Measurements from ENCODE around the gene RPS6KA1.
"Not testable (repeated sequence)": the region's sequence is repeated elsewhere in the genome, so short reads cannot be mapped to it uniquely, and the experiment has no call there.

RPS6KA1 gene

DNA sequence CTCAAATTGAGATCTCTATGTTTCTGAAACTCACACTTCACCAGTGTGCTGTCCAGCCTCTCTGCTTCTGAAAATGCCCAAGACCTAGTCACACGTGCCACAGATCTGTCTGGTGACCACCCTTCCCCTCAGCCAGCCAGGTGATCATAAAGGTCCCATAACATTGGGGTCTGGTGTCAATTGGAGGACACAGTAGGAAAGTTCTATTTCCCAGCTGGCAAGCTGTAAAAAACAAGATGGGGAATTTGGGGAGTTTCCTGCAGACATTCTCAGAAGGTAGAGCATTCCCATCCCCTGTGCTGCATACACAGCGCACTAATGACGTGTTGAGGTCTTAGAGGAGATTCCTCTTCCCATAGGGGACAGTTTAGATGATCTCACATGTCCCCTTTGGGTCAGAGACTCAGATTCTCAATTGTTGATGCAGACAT is 50.1 kb downstream of the RPS6KA1 start:
- H3K9ac ChIP-seq (ENCODE audit: low read length) = no peak overlapping the region
- peaks cover 6% of the 10 kb centered on the region for H3K36me3 ChIP-seq (ENCODE audit: control insufficient read depth, insufficient read depth, low read length)
- no peaks in the 10 kb centered on the region for H3K9me3 ChIP-seq (ENCODE audit: control insufficient read depth, insufficient read depth, low read depth, low read length)
- no peak overlapping the region for H3K27ac ChIP-seq (ENCODE audit: low read depth, low read length)
- no peaks in the 10 kb centered on the region for H3K4me1 ChIP-seq (ENCODE audit: control insufficient read depth, insufficient read depth, low read length)
- H3K4me3 ChIP-seq (ENCODE audit: low read depth, low read length) = no peak overlapping the region
- H3K27me3 ChIP-seq (ENCODE audit: control insufficient read depth, insufficient read depth, low read length) = no peaks in the 10 kb centered on the region

DNA sequence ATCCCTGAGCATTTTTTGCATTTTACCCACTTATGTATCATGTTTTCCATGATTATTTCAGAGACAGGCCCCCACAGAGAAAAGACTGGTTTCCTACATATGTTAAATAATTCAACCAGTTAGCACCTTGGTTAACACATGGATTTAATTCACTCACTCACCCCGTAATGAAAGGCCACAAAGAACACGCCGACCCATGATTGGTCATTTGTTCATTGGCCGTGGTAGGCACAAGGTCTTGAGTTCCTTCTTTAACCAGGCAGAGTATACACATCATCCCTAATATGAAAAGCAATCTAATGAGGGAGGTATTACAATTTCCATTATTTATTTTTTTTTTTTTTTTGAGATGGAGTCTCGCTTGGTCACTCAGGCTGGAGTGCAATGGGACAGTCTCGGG is 50.6 kb downstream of the RPS6KA1 start:
- Histone ChIP-seq H3K9ac (ENCODE audit: low read length) (no peak overlapping the region), H3K36me3 (ENCODE audit: control insufficient read depth, insufficient read depth, low read length) (peaks cover 2% of the 10 kb centered on the region; the same call in 1 of the 2 replicates), H3K27ac (ENCODE audit: low read depth, low read length) (no peak overlapping the region), H3K9me3 (ENCODE audit: control insufficient read depth, insufficient read depth, low read depth, low read length) (no peaks in the 10 kb centered on the region), H3K27me3 (ENCODE audit: control insufficient read depth, insufficient read depth, low read length) (no peaks in the 10 kb centered on the region), H3K4me3 (ENCODE audit: low read depth, low read length) (no peak overlapping the region), H3K4me1 (ENCODE audit: control insufficient read depth, insufficient read depth, low read length) (no peaks in the 10 kb centered on the region)

- Histone ChIP-seq H3K9me3 (ENCODE audit: control insufficient read depth, insufficient read depth, low read depth, low read length) (no peaks in the 10 kb centered on the region), H3K4me3 (ENCODE audit: low read depth, low read length) (no peak overlapping the region), H3K9ac (ENCODE audit: low read length) (no peak overlapping the region), H3K27me3 (ENCODE audit: control insufficient read depth, insufficient read depth, low read length) (no peaks in the 10 kb centered on the region), H3K4me1 (ENCODE audit: control insufficient read depth, insufficient read depth, low read length) (no peaks in the 10 kb centered on the region), H3K27ac (ENCODE audit: low read depth, low read length) (no peak overlapping the region), H3K36me3 (ENCODE audit: control insufficient read depth, insufficient read depth, low read length) (no peaks in the 10 kb centered on the region)
Measured at GRCh38 chr1:26581287-26581651, 51.7 kb downstream of the RPS6KA1 start.

- Histone ChIP-seq H3K9ac (ENCODE audit: low read length) (no peak overlapping the region), H3K4me1 (ENCODE audit: control insufficient read depth, insufficient read depth, low read length) (no peaks in the 10 kb centered on the region), H3K27me3 (ENCODE audit: control insufficient read depth, insufficient read depth, low read length) (no peaks in the 10 kb centered on the region), H3K9me3 (ENCODE audit: control insufficient read depth, insufficient read depth, low read depth, low read length) (no peaks in the 10 kb centered on the region), H3K27ac (ENCODE audit: low read depth, low read length) (no peak overlapping the region), H3K36me3 (ENCODE audit: control insufficient read depth, insufficient read depth, low read length) (no peaks in the 10 kb centered on the region), H3K4me3 (ENCODE audit: low read depth, low read length) (no peak overlapping the region)
Measured at GRCh38 chr1:26582053-26582835, 52.7 kb downstream of the RPS6KA1 start.

GRCh38 chr1:26582836-26583460 is 53.4 kb downstream of the RPS6KA1 start:
- Histone ChIP-seq H3K27ac (ENCODE audit: low read depth, low read length) (no peak overlapping the region), H3K9ac (ENCODE audit: low read length) (no peak overlapping the region), H3K27me3 (ENCODE audit: control insufficient read depth, insufficient read depth, low read length) (no peaks in the 10 kb centered on the region), H3K36me3 (ENCODE audit: control insufficient read depth, insufficient read depth, low read length) (no peaks in the 10 kb centered on the region), H3K4me3 (ENCODE audit: low read depth, low read length) (no peak overlapping the region), H3K9me3 (ENCODE audit: control insufficient read depth, insufficient read depth, low read depth, low read length) (no peaks in the 10 kb centered on the region), H3K4me1 (ENCODE audit: control insufficient read depth, insufficient read depth, low read length) (no peaks in the 10 kb centered on the region)

GRCh38 chr1:26583646-26584485 is 54.3 kb downstream of the RPS6KA1 start:
- H3K36me3 ChIP-seq (ENCODE audit: control insufficient read depth, insufficient read depth, low read length) = no peaks in the 10 kb centered on the region
- H3K4me3 ChIP-seq (ENCODE audit: low read depth, low read length) = no peak overlapping the region
- no peak overlapping the region for H3K9ac ChIP-seq (ENCODE audit: low read length)
- H3K4me1 ChIP-seq (ENCODE audit: control insufficient read depth, insufficient read depth, low read length) = no peaks in the 10 kb centered on the region
- peaks cover 6% of the 10 kb centered on the region for H3K9me3 ChIP-seq (ENCODE audit: control insufficient read depth, insufficient read depth, low read depth, low read length)
- no peak overlapping the region for H3K27ac ChIP-seq (ENCODE audit: low read depth, low read length)
- no peaks in the 10 kb centered on the region for H3K27me3 ChIP-seq (ENCODE audit: control insufficient read depth, insufficient read depth, low read length)

DNA sequence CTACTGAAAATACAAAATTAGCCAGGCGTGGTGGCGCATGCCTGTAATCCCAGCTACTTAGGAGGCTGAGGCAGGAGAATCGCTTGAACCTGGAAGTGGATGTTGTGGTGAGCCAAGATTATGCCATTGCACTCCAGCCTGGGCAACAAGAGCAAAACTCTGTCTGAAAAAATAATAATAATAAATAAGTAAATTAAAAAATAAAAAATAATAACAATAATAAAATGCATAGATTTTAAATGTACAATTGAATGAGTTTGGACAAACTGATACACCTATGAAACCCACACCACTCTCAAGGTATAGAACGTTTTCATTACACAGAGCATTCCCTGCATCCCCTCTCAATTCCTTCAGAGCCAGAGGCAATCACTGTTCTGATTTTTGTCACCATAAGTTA is 55.0 kb downstream of the RPS6KA1 start:
- H3K27ac ChIP-seq (ENCODE audit: low read depth, low read length); H3K36me3 ChIP-seq (ENCODE audit: control insufficient read depth, insufficient read depth, low read length); H3K4me1 ChIP-seq (ENCODE audit: control insufficient read depth, insufficient read depth, low read length); H3K4me3 ChIP-seq (ENCODE audit: low read depth, low read length); H3K27me3 ChIP-seq (ENCODE audit: control insufficient read depth, insufficient read depth, low read length); H3K9ac ChIP-seq (ENCODE audit: low read length): not testable (repeated sequence)
- peaks cover 11% of the 10 kb centered on the region for H3K9me3 ChIP-seq (ENCODE audit: control insufficient read depth, insufficient read depth, low read depth, low read length)

DNA sequence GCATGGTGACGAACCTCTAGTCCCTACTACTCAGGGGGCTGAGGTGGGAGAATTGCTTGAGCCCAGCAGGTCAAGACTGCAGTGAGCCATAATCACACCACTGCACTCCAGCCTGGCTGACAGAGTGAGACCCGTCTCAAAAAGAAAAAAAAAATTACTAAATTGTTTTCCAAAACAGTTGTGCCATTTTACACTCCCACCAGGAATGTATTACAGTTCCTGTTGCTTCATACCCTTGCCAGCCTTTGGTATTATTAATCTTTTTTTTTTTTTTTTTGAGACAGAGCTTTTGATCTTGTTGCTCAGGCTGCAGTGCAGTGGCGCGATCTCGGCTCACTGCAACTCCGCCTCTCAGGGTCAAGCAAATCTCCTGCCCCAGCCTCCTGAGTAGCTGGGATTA is 55.9 kb downstream of the RPS6KA1 start:
- Histone ChIP-seq H3K27me3 (ENCODE audit: control insufficient read depth, insufficient read depth, low read length) (no peaks in the 10 kb centered on the region), H3K4me1 (ENCODE audit: control insufficient read depth, insufficient read depth, low read length) (no peaks in the 10 kb centered on the region)

DNA sequence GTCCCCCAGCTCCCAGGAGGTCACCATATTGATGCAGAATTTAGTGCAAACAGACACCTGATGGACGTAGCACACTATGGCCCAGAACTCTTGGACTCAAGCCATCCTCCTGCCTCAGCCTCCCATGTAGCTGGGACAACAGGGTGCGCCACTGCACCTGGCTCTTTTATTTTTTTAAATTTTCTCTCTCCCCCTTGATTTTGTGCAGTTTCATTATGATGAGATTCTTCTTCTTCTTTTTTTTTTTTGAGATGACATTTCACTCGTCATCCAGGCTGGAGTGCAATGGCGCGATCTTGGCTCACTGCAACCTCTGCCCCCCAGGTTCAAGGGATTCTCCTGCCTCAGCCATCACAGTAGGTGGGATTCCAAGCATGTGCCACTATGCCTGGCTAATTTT is 63.8 kb downstream of the RPS6KA1 start:
- Histone ChIP-seq H3K27me3 (ENCODE audit: control insufficient read depth, insufficient read depth, low read length) (no peaks in the 10 kb centered on the region), H3K4me3 (ENCODE audit: low read depth, low read length) (no peak overlapping the region), H3K4me1 (ENCODE audit: control insufficient read depth, insufficient read depth, low read length) (no peaks in the 10 kb centered on the region), H3K9ac (ENCODE audit: low read length) (no peak overlapping the region), H3K9me3 (ENCODE audit: control insufficient read depth, insufficient read depth, low read depth, low read length) (peaks cover 13% of the 10 kb centered on the region), H3K27ac (ENCODE audit: low read depth, low read length) (no peak overlapping the region), H3K36me3 (ENCODE audit: control insufficient read depth, insufficient read depth, low read length) (no peaks in the 10 kb centered on the region)

More for the DNA sequence above, 55.9 kb downstream of the RPS6KA1 start:
- H3K9ac ChIP-seq (ENCODE audit: low read length) = no peak overlapping the region
- no peak overlapping the region for H3K27ac ChIP-seq (ENCODE audit: low read depth, low read length)
- peaks cover 11% of the 10 kb centered on the region for H3K9me3 ChIP-seq (ENCODE audit: control insufficient read depth, insufficient read depth, low read depth, low read length)
- no peak overlapping the region for H3K4me3 ChIP-seq (ENCODE audit: low read depth, low read length)
- no peaks in the 10 kb centered on the region for H3K36me3 ChIP-seq (ENCODE audit: control insufficient read depth, insufficient read depth, low read length)

- not testable (repeated sequence) for H3K9ac ChIP-seq (ENCODE audit: low read length); H3K4me1 ChIP-seq (ENCODE audit: control insufficient read depth, insufficient read depth, low read length); H3K27me3 ChIP-seq (ENCODE audit: control insufficient read depth, insufficient read depth, low read length); H3K9me3 ChIP-seq (ENCODE audit: control insufficient read depth, insufficient read depth, low read depth, low read length); H3K4me3 ChIP-seq (ENCODE audit: low read depth, low read length); H3K36me3 ChIP-seq (ENCODE audit: control insufficient read depth, insufficient read depth, low read length); H3K27ac ChIP-seq (ENCODE audit: low read depth, low read length)
Measured at GRCh38 chr1:26594593-26594992, 65.0 kb downstream of the RPS6KA1 start.

GRCh38 chr1:26597629-26598039 is 68.1 kb downstream of the RPS6KA1 start:
- Histone ChIP-seq H3K27ac (ENCODE audit: low read depth, low read length) (no peak overlapping the region), H3K36me3 (ENCODE audit: control insufficient read depth, insufficient read depth, low read length) (no peaks in the 10 kb centered on the region), H3K4me1 (ENCODE audit: control insufficient read depth, insufficient read depth, low read length) (peaks cover 4% of the 10 kb centered on the region; the same call in 1 of the 2 replicates), H3K9ac (ENCODE audit: low read length) (no peak overlapping the region), H3K9me3 (ENCODE audit: control insufficient read depth, insufficient read depth, low read depth, low read length) (peaks cover 4% of the 10 kb centered on the region; the same call in 1 of the 2 replicates), H3K4me3 (ENCODE audit: low read depth, low read length) (no peak overlapping the region), H3K27me3 (ENCODE audit: control insufficient read depth, insufficient read depth, low read length) (no peaks in the 10 kb centered on the region)

Data from HUES6 (cell line).